Cerebellar cortex (tissue), 1 donor: ENCODE data around the gene FRA10AC1.

Experiments used
- DNase-seq: peaks from one replicate; pipeline ENCODE4 v3.0.0-alpha.2; 2015; ENCODE audit warnings: low spot score

The FRA10AC1 gene

DNA sequence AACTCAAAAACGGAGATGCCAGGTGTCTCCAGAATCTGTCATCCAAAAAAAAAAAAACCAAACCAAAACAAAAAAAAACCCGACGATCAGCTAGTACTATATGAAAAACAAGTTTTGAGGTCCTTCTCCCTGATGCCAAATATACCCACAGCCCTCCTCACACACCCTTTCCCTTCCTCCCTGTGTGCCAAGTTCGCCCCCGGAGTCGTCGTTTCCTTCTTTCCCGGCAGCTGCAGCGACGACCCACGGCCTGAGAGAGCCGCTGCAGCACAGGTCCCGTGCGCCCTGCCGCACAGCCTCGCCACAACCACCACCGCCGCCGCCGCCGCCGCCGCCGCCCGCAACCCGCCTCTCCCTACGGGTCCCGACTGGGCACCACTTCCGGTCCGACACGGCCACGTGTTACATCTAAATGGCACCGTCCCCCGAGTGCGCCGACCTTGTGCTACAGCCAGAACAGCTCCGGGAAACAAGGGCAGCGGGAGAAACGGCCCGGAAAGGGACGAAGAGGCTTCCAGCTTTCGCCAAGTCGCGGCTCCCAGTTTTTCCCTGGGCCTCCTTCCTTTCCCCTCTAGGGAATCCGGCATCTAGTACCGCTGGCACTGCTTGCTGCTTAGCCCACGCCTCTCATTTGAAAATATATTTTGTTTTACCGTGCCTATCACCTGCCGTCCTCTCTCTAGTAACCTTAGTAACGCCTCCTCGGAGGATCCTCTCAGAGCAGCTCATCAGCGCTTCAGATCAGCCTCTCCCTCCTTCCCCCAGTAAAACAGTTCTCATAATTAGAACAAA is at the start of gene FRA10AC1:
Gene FRA10AC1 (minus strand): TSS at position 383 of the 792 bp plus-strand sequence. CDS start 2,486 bp downstream, outside the sequence.
- peak; percentile 89 for DNase-seq

- DNase-seq: peak; percentile 82
Measured at GRCh38 chr10:93751832-93752231, 49.4 kb upstream of the FRA10AC1 start.

GRCh38 chr10:93751124-93751523 is 48.7 kb upstream of the FRA10AC1 start:
- no peak for DNase-seq

DNA sequence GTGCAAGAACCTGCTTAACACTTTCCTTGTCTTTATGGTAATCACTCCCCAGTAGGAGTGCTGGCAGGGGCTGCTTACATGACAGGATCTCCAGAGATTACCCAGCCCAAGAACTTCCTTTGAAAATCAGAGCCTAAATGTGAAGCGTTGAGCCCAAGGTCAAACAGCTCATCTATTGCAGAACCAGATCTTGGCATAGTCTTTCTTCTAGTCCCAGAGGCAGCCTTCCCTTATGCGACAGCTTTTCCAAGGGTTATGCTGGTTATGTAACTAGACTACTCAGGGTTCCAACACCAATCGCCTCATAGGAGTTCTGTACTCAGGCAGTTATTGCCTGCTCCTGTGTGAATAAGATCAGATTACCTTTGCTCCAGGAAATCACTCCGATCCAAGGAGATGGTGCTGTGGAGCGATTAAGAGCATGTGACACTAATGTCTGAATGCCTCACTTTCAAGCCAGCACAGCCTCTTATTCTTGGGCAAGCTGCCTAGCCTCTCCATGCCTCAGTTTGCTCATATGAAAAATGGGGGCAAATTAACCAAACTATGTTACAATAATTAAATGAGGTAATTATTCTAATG is 46.9 kb upstream of the FRA10AC1 start:
- DNase-seq: peak; percentile 57

DNA sequence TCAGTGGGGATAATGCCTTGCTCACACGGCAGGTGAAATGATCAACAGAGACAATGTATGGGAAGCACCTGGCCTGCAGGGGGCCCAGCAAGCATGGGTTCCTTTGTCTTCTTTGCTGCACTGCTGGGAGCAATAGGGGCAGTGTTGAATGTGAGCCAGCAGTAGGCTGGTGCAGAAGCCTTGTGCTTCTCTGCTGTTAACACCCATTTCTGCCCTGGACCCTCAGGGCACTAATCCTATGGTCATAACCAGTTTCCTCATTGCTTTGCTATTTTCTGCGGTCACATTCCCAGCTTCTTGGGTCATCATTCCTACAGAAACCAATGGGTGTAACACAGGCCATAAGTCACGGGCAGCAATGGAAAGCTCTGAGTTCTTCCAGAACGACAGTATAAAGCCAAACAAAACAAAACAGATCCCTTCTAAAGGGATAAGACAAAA is 44.5 kb upstream of the FRA10AC1 start:
- peak; percentile 89 for DNase-seq

DNA sequence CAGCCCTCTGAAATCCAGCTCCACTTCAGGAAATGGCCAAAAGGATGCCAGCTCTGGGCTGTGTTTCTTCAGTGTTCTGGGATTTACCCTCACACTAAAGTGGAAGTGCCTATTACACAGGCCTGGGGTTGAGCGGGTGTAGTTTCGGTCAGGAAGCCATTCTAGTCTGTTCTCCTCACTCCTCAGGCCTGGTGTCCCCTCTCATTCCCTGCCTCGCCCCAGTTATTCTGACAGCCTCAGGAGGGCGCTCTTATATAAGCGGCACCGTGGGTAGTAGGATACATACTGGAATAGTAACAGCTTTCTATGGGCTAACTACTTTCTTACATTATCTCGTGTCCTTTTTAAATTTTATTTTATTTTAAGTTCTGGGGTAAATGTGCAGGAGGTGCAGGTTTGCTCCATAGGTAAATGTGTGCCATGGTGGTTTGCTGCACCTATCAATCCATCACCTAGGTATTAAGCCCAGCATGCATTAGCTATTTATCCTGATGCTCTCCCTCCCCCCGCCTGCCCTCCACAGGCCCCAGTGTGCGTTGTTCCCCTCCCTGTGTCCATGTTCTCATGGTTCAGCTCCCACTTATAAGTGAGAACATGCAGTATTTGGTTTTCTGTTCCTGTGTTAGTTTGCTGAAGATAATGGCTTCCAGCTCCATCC is 43.1 kb upstream of the FRA10AC1 start:
- peak; percentile 80 for DNase-seq

DNA sequence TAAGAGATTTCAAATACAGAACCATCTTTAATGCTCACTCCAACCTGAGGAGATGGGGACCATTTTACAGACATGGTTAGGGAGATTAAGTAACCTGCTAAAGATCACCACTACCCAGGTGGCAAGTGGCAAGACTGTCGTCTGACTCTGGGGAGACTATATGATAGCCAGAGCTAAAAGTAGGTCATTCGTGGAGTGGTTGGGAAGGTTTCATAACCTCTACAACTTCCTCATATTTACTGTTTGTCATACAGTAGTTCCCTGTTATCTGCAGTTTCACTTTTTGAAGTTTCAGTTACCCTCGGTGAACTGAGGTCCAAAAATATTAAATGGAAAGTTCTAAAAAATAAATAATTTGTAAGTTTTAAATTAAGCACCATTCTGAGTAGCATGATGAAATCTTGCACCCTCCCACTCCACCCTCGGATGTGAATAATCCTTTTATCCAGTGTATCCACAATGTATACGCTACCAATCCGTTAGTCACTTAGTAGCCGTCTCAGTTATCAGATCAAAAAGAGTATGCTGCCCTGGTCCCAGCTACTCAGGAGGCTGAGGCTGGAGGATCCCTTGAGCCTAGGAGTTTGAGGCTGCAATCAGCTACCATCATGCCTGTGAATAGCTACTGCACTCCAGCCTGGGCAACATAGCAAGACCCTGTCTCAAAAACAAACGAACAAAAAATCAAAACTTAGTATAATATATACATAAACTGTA is 40.4 kb upstream of the FRA10AC1 start:
- no peak for DNase-seq

- DNase-seq: no peak
Measured at GRCh38 chr10:93741367-93741766, 39.0 kb upstream of the FRA10AC1 start.

DNA sequence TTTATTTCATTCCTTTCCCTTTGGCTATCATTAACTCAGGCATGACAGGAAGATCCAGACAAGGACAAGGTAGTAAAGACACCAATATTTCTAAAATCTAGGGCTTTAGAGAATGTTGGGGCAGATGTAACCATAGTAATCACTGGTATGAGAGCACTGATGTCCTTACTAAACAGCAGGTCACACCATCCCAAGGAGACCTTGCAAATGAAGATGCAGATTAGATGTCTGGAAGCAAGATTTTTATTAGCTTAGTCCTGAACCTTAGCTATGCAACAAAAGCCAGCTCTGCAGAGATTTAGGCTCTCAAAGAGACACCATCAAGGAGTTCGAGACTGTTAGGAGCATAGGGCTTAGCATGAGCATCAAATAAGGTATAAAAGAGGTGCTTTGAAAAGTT is 23.6 kb upstream of the FRA10AC1 start:
- no peak for DNase-seq

DNA sequence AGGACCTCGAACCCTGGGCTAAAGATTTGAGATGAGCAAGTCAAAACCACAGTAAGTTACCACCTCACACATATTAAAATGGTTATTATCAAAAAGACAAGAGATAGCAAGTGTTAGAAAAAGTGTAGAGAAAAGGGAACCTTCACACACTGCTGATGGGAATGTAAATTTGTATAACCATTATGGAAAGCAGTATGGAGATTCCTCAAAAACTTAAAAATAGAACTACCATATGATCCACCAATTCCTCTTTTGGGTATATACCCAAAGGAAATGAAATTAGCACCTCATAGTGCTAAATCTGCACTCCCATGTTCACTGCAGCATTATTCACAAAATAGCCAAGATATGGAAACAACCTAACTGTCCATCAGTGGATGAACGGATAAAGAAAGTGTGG is 20.8 kb upstream of the FRA10AC1 start:
- no peak for DNase-seq

- DNase-seq: no peak
Measured at GRCh38 chr10:93722550-93722949, 20.2 kb upstream of the FRA10AC1 start.

DNA sequence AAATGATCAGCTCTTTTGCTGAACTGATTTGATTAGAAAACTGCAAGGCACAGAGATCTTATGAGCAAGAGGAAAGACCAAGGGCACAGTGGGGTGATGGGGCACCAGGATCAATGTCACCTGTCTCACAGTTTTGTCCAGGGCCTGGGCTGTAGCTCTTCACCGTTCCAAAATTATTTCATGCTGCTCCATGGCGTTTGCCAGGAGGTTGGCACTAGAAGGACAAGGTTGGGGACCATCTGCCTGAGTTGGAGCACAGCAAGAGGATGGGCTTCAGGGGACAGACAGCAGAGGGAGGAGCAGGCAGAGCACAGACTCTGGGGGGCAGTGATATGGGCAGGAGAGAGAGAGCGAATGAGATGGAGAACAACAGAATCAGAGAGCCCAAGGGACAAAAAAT is 17.5 kb upstream of the FRA10AC1 start:
- peak; percentile 78 for DNase-seq

DNA sequence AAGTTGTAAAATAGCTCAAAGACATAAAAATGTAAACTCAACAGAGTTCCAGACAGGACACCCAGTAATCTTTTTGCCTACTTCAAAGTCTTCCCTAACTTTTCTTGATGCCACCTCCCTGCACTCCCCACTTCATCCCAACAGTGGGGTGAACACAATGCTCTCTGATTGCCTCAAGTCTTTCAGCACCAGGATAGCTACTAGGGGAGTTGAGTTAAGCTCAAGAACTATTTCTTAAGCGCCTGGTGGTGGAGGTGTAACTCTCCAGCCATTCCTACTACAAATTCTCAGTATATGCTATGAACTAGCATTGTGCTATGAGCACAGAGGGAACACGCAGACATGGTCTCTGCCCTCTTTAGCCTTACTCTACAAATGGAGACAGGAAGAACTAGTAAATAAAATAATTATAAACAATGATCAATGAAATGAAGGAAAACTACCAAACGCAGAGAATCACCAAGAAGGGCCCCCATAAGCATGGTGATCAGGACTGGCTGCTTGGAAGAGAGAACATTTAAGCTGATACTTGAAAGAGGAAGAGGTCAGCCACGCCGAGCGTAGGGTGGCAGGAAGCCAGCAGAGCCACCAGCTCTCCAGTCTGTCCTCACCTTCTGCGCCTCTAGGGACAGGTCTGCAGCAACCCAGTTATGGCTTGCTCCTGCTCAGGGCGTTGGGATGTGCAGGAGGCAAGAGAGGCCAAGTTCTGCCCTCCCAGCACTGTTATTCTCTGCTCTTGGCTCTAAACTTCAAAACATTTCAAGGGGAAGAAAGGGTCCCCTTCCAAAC is 16.7 kb upstream of the FRA10AC1 start:
- no peak for DNase-seq

GRCh38 chr10:93716766-93717165 is 14.4 kb upstream of the FRA10AC1 start:
- no peak for DNase-seq

GRCh38 chr10:93715345-93715744 is 13.0 kb upstream of the FRA10AC1 start:
- no peak for DNase-seq

- DNase-seq: no peak
Measured at GRCh38 chr10:93712593-93712992, 10.2 kb upstream of the FRA10AC1 start.

GRCh38 chr10:93711891-93712290 is 9.5 kb upstream of the FRA10AC1 start:
- no peak for DNase-seq

- no peak for DNase-seq
Measured at GRCh38 chr10:93710333-93710909, 8.0 kb upstream of the FRA10AC1 start.

DNA sequence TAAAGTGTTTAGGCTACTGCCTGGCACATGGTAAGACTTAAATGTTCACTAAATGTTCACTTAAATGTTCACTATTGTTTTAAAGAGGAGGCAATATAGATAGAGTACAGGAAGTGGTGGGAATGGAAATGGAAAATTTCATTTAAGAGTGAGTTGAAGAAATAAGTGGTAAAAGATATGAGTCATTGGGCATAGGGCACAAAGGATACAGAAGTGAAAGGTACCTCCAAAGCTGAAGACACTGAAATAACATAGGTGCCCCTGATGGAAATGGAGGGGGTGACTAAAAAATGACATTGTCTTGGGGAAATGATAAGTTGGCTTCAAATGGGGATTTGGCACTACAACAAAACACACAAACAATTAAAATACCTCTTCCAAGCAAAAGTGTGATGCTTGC is 5.2 kb upstream of the FRA10AC1 start:
- DNase-seq: no peak

- no peak for DNase-seq
Measured at GRCh38 chr10:93704451-93704850, 2.1 kb upstream of the FRA10AC1 start.

GRCh38 chr10:93703841-93704240 is 1.4 kb upstream of the FRA10AC1 start:
- no peak for DNase-seq
